HCT116 (cell line): ENCODE data around the gene LACTBL1. TPM values are rescaled to one million over a fixed set of nuclear protein-coding genes. Genes with fewer than 3 reads are reported as not detected.

Experiments used
- ATAC-seq: fragments of 200-7000 bp; cut with Tn5 transposase; 2 replicates; pipeline ENCODE4 v1.9.1; 2020; ENCODE audit warnings: mild to moderate bottlenecking, moderate library complexity
- BruUV-seq: library from RNA; stranded (reverse); fragments of 400-500 nt; replicated peaks from 2 replicates; lab custom pipeline; 2021; lab: Mats Ljungman, UMichigan
- CTCF ChIA-PET: fragments of 300-600 bp; sonication (Branson Sonifier 250); formaldehyde crosslinking; loops from one replicate; lab custom pipeline; 2021; ENCODE audit warnings: antibody characterized with exemption; lab: Charles Lee
- POLR2A ChIA-PET: fragments of 300-600, 350-600 bp; sonication (Branson Sonifier 250); formaldehyde crosslinking; loops from one replicate; lab custom pipeline; 2021; ENCODE audit warnings: antibody characterized with exemption; lab: Charles Lee
- RAD21 ChIA-PET, 2 experiments: fragments of 300-600 bp; sonication (Branson Sonifier 250); formaldehyde crosslinking; loops; one replicate each; lab custom pipeline; 2023; ENCODE audit warnings: low total read pairs in 2 of 2; ENCODE audit not compliant: uncharacterized antibody in 2 of 2, unreplicated experiment in 2 of 2, low non-redundant PET in 1 of 2; lab: Charles Lee
- DNase-seq: peaks from one replicate; pipeline ENCODE4 v3.0.0-alpha.2; 2010; ENCODE audit warnings: low read depth, low spot score
- H2AFZ ChIP-seq: fragments of 200-600 bp; shearing (Covaris generic), sonication (generic); 2 replicates; pipeline ENCODE4 v1.6.1; 2017; ENCODE audit warnings: low read depth, mixed run types, mixed read lengths, antibody characterized with exemption, low read length; ENCODE audit not compliant: poor library complexity, severe bottlenecking
- H3K27ac ChIP-seq: 2 replicates; pipeline ENCODE4 v1.5.1; 2012; ENCODE audit warnings: low read depth, low read length
- H3K27me3 ChIP-seq: fragments of 200-600 bp; sonication (generic); 2 replicates; pipeline ENCODE4 v1.6.1; 2016; ENCODE audit warnings: mixed run types, low read length, mixed read lengths; ENCODE audit not compliant: insufficient read depth
- H3K36me3 ChIP-seq, 2 experiments: fragments of 200-500 bp in 1 of 2; fragments of 200-600 bp in 1 of 2; sonication (Bioruptor generic) in 1 of 2; sonication (generic) in 1 of 2; 2 replicates each; pipeline versions ENCODE4 v1.5.1 to v1.6.1; 2014 to 2016; ENCODE audit warnings: low read length in 2 of 2, inconsistent platforms in 1 of 2, mixed read lengths in 1 of 2, mixed run types in 1 of 2; ENCODE audit not compliant: insufficient read depth in 2 of 2, control insufficient read depth in 1 of 2
- H3K4me1 ChIP-seq, 2 experiments: fragments of 200-600 bp in 1 of 2; sonication (generic) in 1 of 2; 2 replicates each; pipeline versions ENCODE4 v1.5.1 to v1.6.1; 2012 to 2017; ENCODE audit warnings: low read length in 2 of 2, inconsistent platforms in 1 of 2, mild to moderate bottlenecking in 1 of 2, mixed read lengths in 1 of 2, mixed run types in 1 of 2, moderate library complexity in 1 of 2; ENCODE audit not compliant: insufficient read depth in 2 of 2, control insufficient read depth in 1 of 2
- H3K4me2 ChIP-seq: fragments of 200-600 bp; sonication (generic); 2 replicates; pipeline ENCODE4 v1.6.1; 2017; ENCODE audit warnings: mixed run types, low read length, mixed read lengths
- H3K4me3 ChIP-seq, 2 experiments: fragments of 200-600 bp in 1 of 2; sonication (generic) in 1 of 2; replicated peaks in 1 of 2; 2 replicates each; pipeline ENCODE4 v1.5.1; 2011 to 2016; ENCODE audit warnings: low read length in 2 of 2, control low read depth in 1 of 2, low read depth in 1 of 2, mild to moderate bottlenecking in 1 of 2, mixed read lengths in 1 of 2, mixed run types in 1 of 2
- H3K79me2 ChIP-seq: fragments of 200-600 bp; sonication (generic); 2 replicates; pipeline ENCODE4 v1.6.1; 2017; ENCODE audit warnings: mild to moderate bottlenecking, mixed run types, low read length, moderate library complexity, mixed read lengths; ENCODE audit not compliant: insufficient read depth
- H3K9ac ChIP-seq: fragments of 200-600 bp; sonication (generic); 2 replicates; pipeline ENCODE4 v1.6.1; 2016; ENCODE audit warnings: low read length, mixed read lengths
- H3K9me2 ChIP-seq: fragments of 200-600 bp; sonication (generic), shearing (Covaris generic); 2 replicates; pipeline ENCODE4 v1.6.1; 2017; ENCODE audit warnings: mixed run types, mild to moderate bottlenecking, moderate library complexity; ENCODE audit not compliant: insufficient read depth
- H3K9me3 ChIP-seq, 2 experiments: fragments of 200-500 bp in 1 of 2; fragments of 200-600 bp in 1 of 2; sonication (Bioruptor generic) in 1 of 2; sonication (generic) in 1 of 2; 2 replicates each; pipeline ENCODE4 v1.6.1; 2014 to 2017; ENCODE audit warnings: low read length in 2 of 2, mixed read lengths in 2 of 2, inconsistent platforms in 1 of 2, low read depth in 1 of 2, mild to moderate bottlenecking in 1 of 2, mixed run types in 1 of 2, moderate library complexity in 1 of 2; ENCODE audit not compliant: control insufficient read depth in 1 of 2, insufficient read depth in 1 of 2
- H4K20me1 ChIP-seq: fragments of 200-600 bp; sonication (generic), shearing (Covaris generic); 2 replicates; pipeline ENCODE4 v1.6.1; 2017; ENCODE audit warnings: mixed run types, mild to moderate bottlenecking, moderate library complexity; ENCODE audit not compliant: insufficient read depth
- CBX3 ChIP-seq: IDR thresholded peaks from 2 replicates; pipeline ENCODE4 v1.6.1; 2012; ENCODE audit warnings: low read depth
- ELF1 ChIP-seq: IDR thresholded peaks from 2 replicates; pipeline ENCODE4 v1.6.1; 2012; ENCODE audit warnings: low read depth, borderline replicate concordance
- EZH2 ChIP-seq: fragments of 200-600 bp; sonication (generic); IDR thresholded peaks from 2 replicates; pipeline ENCODE4 v1.6.1; 2017; ENCODE audit warnings: antibody characterized with exemption, mixed run types
- FOSL1 ChIP-seq: IDR thresholded peaks from 2 replicates; pipeline ENCODE4 v1.6.1; 2012; ENCODE audit warnings: low read depth
- MAX ChIP-seq: IDR thresholded peaks from 2 replicates; pipeline ENCODE4 v1.6.1; 2012
- RAD21 ChIP-seq: IDR thresholded peaks from 2 replicates; pipeline ENCODE4 v1.6.1; 2012; ENCODE audit warnings: low read depth, mild to moderate bottlenecking
- SP1 ChIP-seq: IDR thresholded peaks from 2 replicates; pipeline ENCODE4 v1.6.1; 2012; ENCODE audit warnings: low read depth
- SRF ChIP-seq: IDR thresholded peaks from 2 replicates; pipeline ENCODE4 v1.6.1; 2012; ENCODE audit warnings: low read depth
- TCF7L2 ChIP-seq: IDR thresholded peaks from 2 replicates; pipeline ENCODE4 v1.7.0; 2011; ENCODE audit warnings: borderline replicate concordance, inconsistent platforms; ENCODE audit not compliant: insufficient read depth, insufficient read length; ENCODE audit errors: extremely low read depth
- ZFX ChIP-seq: fragments of 450-650 bp; IDR thresholded peaks from 2 replicates; pipeline ENCODE4 v1.6.1; 2017
- intact Hi-C: fragments of 100-400 bp; cut with micrococcal nuclease; formaldehyde crosslinking; loops from 2 replicates; pipeline ENCODE4 v1.10.0; 2022
- total RNA-seq: library from RNA; stranded (reverse); gene quantifications from one replicate; pipeline ENCODE4 v1.2.1, GENCODE V29; 2021; ENCODE audit not compliant: unreplicated experiment
- TF ChIP-seq, protein P1 (sequence below): IDR thresholded peaks from 2 replicates; pipeline ENCODE4 v1.6.1; 2012

The LACTBL1 gene
- total RNA-seq, 1 experiment from 2014 or later: not detected

DNA sequence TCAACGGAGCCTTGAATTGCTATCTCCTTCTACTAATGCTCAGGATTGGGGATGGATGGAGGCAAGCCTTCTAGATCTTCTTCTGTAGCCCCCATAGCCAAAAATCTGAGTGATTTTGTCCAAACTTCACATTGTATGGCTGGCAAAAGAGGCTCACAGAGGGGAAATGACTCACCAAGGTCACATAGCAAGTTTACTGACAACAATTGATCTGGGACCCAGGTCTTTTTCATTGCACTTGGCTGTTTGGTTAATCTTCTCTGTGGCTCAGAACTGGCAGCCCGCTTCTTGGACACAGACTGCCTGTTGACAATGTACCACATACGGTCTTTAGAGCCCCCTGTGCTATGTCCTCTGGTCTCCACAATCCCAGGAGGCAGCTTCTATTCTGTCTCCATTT is 3.0 kb upstream of the LACTBL1 start:
- Histone ChIP-seq H3K9me3 (no peaks in the 10 kb centered on the region), H4K20me1 (no peaks in the 10 kb centered on the region), H3K4me1 (peaks cover 4 to 22% of the 10 kb centered on the region in 2 experiments; a peak in 2 of 4 replicates), H3K79me2 (no peaks in the 10 kb centered on the region), H3K27ac (no peak overlapping the region), H3K27me3 (no peaks in the 10 kb centered on the region), H3K4me2 (peak overlapping the region; percentile 52), H3K36me3 (no peaks in the 10 kb centered on the region), H3K9me2 (no peaks in the 10 kb centered on the region), H2AFZ (peak overlapping the region; percentile 69), H3K9ac (0 out of 2 replicates have a peak overlapping the region, but pooled peaks have one; percentile 10), H3K4me3 (no peak overlapping the region)
- POLR2A ChIA-PET: interaction anchor here (1.6 kb wide), 1 partner anchor 209 kb away, joined by 4 read pairs; no protein-coding TSS in a partner anchor
- CTCF ChIA-PET: interaction anchor here (3.3 kb wide), 1 partner anchor 209 kb away, joined by 47 read pairs; no protein-coding TSS in a partner anchor
- RAD21 ChIA-PET: no interaction called here
- intact Hi-C loops: loop anchor here (1.0 to 10.0 kb wide), 7 partner anchors 123 to 565 kb away; no protein-coding TSS in a partner anchor
- DNase-seq: no peak
- no TSS peak for BruUV-seq
- no peak for TF ChIP-seq SRF
- no peak for TF ChIP-seq ELF1
- TF ChIP-seq EZH2: no peak
- no peak for TF ChIP-seq RAD21
- no peak for TF ChIP-seq ZFX
- TF ChIP-seq MAX: no peak
- TF ChIP-seq, protein P1, sequence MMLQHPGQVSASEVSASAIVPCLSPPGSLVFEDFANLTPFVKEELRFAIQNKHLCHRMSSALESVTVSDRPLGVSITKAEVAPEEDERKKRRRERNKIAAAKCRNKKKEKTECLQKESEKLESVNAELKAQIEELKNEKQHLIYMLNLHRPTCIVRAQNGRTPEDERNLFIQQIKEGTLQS: no peak
- ATAC-seq: no peak

- Histone ChIP-seq H2AFZ (no peak overlapping the region), H3K79me2 (no peaks in the 10 kb centered on the region), H3K36me3 (no peaks in the 10 kb centered on the region), H3K9me2 (no peaks in the 10 kb centered on the region), H3K4me3 (no peak overlapping the region), H4K20me1 (no peaks in the 10 kb centered on the region), H3K9ac (no peak overlapping the region), H3K4me1 (peaks cover 4 to 15% of the 10 kb centered on the region in 2 experiments; a peak in 2 of 4 replicates), H3K27ac (no peak overlapping the region), H3K9me3 (no peaks in the 10 kb centered on the region), H3K4me2 (no peak overlapping the region), H3K27me3 (peaks cover 6% of the 10 kb centered on the region; the same call in 1 of the 2 replicates)
- BruUV-seq: no TSS peak
- intact Hi-C loops: loop anchor here (10.0 kb wide), 1 partner anchor 433 kb away; no protein-coding TSS in a partner anchor
- ChIA-PET CTCF (interaction anchor here (1.6 kb wide), 1 partner anchor 568 kb away, joined by 3 read pairs; no protein-coding TSS in a partner anchor), POLR2A (no interaction called here), RAD21 (interaction anchor here in 1 of 2 experiments (0.6 kb wide), 1 partner anchor 196 kb away, joined by 3 read pairs; no protein-coding TSS in a partner anchor)
- DNase-seq: no peak
- TF ChIP-seq ZFX (no peak), TCF7L2 (no peak), EZH2 (no peak), ELF1 (no peak), MAX (no peak), SP1 (no peak), CBX3 (no peak), FOSL1 (no peak)
- TF ChIP-seq, protein P1: no peak
- no peak for ATAC-seq
Observed at GRCh38 chr1:22971611-22972405, 858 bp downstream of the LACTBL1 start.
